GM12875 (cell line): ENCODE measurements around the gene ZNF521.

Source experiments
- H3K4me3 ChIP-seq: one replicate; pipeline ENCODE4 v1.5.1; 2011; ENCODE audit warnings: low read depth, low read length, control low read depth
- TF ChIP-seq, protein P1 (sequence below): IDR thresholded peaks from 2 replicates; pipeline ENCODE4 v1.5.1; 2011; ENCODE audit warnings: low read depth, mild to moderate bottlenecking, control low read depth, inconsistent platforms, low read length, moderate library complexity, borderline replicate concordance; ENCODE audit not compliant: insufficient read depth

ZNF521 gene

DNA sequence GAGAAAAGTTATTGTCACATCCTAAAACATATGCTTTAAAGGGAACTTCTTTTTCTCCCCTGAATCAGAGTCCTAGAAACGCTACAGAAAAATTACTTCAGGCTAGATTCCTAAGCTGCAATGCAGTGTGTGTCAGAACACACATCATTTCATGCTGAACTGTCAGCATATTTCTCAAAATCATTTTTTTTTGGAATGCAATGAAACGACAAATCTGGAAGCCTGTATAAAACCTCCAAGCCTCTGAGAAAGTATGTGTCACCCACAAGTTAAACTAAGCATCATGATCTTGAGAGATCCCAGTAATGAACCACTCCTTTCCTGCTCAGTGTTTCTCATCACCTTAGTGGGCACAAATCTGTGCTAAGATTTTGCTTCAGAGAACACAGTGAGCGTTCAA lies 276.2 kb downstream of the ZNF521 start:
- TF ChIP-seq, protein P1, sequence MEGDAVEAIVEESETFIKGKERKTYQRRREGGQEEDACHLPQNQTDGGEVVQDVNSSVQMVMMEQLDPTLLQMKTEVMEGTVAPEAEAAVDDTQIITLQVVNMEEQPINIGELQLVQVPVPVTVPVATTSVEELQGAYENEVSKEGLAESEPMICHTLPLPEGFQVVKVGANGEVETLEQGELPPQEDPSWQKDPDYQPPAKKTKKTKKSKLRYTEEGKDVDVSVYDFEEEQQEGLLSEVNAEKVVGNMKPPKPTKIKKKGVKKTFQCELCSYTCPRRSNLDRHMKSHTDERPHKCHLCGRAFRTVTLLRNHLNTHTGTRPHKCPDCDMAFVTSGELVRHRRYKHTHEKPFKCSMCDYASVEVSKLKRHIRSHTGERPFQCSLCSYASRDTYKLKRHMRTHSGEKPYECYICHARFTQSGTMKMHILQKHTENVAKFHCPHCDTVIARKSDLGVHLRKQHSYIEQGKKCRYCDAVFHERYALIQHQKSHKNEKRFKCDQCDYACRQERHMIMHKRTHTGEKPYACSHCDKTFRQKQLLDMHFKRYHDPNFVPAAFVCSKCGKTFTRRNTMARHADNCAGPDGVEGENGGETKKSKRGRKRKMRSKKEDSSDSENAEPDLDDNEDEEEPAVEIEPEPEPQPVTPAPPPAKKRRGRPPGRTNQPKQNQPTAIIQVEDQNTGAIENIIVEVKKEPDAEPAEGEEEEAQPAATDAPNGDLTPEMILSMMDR = no peak
- no peak overlapping the region for H3K4me3 ChIP-seq

DNA sequence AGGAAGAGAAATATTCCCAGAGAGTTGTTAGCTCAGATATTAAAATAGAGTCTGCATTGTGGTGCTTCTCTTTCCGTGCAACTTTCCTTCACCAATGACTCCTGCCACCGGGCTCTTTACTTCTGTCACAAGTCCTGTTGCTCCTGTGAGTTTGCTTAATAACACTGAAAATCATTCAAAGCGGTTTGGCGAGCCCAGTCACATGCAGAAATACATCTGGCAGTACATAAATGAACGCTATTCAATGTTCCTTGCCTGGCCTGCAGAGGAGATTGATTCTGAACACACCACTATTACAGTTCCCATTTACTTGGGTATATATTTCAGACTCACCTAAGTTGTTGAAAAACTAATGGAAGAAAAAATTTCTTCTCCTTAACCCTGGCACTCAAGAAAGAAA lies 276.6 kb downstream of the ZNF521 start:
- TF ChIP-seq, protein P1 = no peak
- H3K4me3 ChIP-seq = no peak overlapping the region

DNA sequence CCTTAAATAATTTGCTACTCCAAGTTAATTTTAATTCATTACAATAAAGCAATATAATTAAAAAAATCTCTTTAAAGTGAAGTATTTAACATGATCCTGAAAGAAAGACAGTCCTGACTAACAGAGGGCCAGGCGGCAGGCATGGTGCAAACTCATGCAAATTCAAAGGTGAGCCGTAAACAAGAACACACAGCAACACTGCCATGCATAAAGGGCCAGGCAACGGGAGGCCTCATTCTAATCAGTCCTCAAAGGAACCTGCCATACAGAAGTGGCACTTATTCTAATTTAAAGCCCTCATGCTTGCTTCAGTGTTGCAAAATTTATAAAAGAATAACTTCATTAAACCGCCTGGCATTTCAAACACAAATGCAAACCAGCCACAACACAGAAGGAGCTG lies 277.0 kb downstream of the ZNF521 start:
- H3K4me3 ChIP-seq = no peak overlapping the region
- TF ChIP-seq, protein P1 = no peak

DNA sequence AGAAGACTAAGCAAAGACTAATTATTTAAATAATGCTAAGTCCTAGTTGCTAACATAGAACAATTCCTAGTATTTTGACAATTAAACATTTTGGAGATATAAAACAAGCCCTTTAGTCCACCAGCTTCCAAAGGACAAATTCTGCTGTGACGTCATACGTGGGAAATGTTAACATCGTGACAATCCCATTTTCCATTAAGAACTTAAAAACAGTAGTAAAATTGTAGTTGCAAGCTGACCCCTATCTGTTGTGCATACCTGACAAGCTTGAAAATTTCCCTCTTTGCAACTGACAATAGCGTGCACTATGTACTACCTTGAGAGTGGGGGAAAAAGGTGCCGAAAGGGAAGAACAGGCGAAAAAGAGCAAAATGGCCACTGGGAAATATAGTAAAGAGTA lies 279.8 kb downstream of the ZNF521 start:
- H3K4me3 ChIP-seq = no peak overlapping the region

DNA sequence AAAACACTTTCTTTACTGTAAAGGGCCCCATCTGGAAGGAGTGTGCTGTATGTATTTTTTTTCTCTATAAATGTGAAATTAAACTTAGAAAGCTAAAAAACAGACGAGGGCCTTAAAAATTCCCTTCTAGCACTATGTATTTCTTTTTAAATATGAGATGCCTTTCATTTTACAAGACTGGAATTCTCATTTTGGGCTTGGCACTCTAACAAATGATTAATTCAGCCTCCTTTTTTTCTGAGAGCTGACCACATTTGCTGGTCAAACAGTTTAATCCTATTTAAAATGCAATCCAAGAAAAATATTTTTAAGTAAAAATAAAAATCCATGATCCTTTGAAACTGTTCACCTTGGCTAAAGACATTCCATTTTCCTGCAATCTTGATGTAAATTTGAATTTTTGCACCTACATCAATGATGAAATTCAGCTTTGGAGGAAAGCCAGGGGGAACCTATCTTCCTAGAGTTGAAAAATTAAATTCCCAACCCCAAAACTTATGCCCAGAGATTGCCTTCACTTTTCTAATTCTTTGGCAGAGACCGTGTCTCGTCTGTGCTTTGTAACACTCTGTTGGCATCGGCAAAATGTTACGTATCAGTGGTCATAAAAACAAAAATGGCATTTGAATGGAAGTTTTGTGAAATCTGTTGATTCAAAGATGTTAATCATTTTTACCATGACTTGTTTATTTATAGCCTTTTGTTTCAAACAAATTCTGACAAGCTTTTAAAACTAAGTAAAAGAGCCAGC lies 284.5 kb downstream of the ZNF521 start:
- TF ChIP-seq, protein P1 = no peak
- no peak overlapping the region for H3K4me3 ChIP-seq

More for the DNA sequence above, 279.8 kb downstream of the ZNF521 start:
- TF ChIP-seq, protein P1 = no peak

DNA sequence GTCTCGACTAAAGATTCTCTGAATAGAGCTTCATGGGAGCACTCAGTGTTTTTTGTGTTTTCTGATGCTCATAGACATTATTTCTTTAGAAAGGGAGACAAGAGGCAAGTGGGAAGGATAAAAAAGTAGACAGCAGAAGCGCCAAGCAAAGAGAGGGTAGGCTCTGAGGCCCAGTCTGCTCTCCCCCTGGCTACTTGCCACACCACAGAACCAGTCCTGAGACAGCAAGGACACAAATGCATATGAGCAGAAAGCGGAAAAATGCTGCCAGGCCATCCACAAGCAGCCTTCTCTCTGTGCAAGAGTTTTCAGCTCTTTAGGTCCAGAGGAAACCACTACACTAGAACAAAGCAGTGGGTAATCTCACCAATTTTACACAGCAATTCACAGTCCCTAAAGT lies 285.4 kb downstream of the ZNF521 start:
- TF ChIP-seq, protein P1 = no peak

DNA sequence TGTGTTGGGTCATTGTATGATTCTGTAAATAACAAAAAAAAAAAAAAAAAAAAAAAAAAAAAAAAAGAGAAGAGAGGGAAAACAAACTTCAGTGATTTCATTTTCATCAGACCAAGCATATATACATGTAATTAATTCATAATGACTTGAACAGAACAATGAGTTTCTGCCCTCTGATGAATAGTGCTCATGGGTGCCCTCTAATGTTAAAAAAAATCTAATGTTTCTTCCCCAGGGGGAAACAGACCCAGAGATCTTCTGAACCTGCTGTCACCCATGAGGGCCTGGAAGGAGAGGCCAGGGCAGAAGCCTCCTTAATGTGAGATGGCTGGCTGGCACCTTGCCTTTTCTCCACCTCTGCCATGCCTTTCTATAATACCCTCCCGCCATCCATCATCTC lies 289.2 kb downstream of the ZNF521 start:
- TF ChIP-seq, protein P1 = no peak
- no peak overlapping the region for H3K4me3 ChIP-seq

More for the DNA sequence above, 285.4 kb downstream of the ZNF521 start:
- no peak overlapping the region for H3K4me3 ChIP-seq
